ENCODE data around the gene NID2.

The NID2 gene

GRCh38 chr14:52064174-52064573, 4.7 kb downstream of the NID2 start:
- DNase-seq: no peak

DNA sequence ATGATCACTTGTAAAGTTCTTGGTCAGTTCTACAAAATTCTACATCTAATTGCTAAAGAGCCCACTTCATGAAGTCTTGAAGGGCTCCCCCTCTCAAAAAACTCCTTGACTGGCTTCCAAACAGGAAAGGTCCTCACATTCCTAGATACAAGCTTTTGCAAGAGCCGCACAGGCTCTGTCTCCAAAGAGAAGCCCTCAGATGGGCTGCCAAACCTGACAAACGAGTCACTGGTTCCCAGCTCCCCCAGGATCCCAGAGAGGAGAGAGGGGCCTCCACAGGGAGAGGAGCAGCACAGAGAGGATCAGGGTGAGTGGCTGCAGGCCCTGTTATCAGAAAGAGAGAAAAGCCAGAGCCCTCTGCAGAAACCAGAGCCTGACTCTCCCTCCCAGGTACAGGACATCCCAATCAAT, 5.8 kb downstream of the NID2 start:
- H3K4me3 ChIP-seq (ENCODE audit: low read depth, low read length): no peak overlapping the region
- no peak for DNase-seq
- H3K27ac ChIP-seq: no peak overlapping the region
- TF ChIP-seq, protein P1, sequence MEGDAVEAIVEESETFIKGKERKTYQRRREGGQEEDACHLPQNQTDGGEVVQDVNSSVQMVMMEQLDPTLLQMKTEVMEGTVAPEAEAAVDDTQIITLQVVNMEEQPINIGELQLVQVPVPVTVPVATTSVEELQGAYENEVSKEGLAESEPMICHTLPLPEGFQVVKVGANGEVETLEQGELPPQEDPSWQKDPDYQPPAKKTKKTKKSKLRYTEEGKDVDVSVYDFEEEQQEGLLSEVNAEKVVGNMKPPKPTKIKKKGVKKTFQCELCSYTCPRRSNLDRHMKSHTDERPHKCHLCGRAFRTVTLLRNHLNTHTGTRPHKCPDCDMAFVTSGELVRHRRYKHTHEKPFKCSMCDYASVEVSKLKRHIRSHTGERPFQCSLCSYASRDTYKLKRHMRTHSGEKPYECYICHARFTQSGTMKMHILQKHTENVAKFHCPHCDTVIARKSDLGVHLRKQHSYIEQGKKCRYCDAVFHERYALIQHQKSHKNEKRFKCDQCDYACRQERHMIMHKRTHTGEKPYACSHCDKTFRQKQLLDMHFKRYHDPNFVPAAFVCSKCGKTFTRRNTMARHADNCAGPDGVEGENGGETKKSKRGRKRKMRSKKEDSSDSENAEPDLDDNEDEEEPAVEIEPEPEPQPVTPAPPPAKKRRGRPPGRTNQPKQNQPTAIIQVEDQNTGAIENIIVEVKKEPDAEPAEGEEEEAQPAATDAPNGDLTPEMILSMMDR (IDR thresholded peaks at IDR 0.05; ENCODE audit: low read depth, low read length): no peak
- H3K27me3 ChIP-seq (ENCODE audit: insufficient read depth, low read depth, severe bottlenecking): peaks cover 6% of the 10 kb centered on the region
- H3K36me3 ChIP-seq: no peaks in the 10 kb centered on the region
- no peaks in the 10 kb centered on the region for H3K9me3 ChIP-seq (ENCODE audit: severe bottlenecking)

More at GRCh38 chr14:52064174-52064573, 4.7 kb downstream of the NID2 start:
- Histone ChIP-seq H3K9me3 (ENCODE audit: severe bottlenecking) (no peaks in the 10 kb centered on the region), H3K27me3 (ENCODE audit: insufficient read depth, low read depth, severe bottlenecking) (peaks cover 17% of the 10 kb centered on the region), H3K27ac (no peak overlapping the region), H3K4me3 (ENCODE audit: low read depth, low read length) (no peak overlapping the region), H3K36me3 (no peaks in the 10 kb centered on the region)
- TF ChIP-seq, protein P1 (IDR thresholded peaks at IDR 0.05; ENCODE audit: low read depth, low read length): no peak

GRCh38 chr14:52061890-52062289, 7.0 kb downstream of the NID2 start:
- Histone ChIP-seq H3K4me3 (ENCODE audit: low read depth, low read length) (no peak overlapping the region), H3K27me3 (ENCODE audit: insufficient read depth, low read depth, severe bottlenecking) (no peaks in the 10 kb centered on the region), H3K27ac (no peak overlapping the region), H3K36me3 (no peaks in the 10 kb centered on the region), H3K9me3 (ENCODE audit: severe bottlenecking) (no peaks in the 10 kb centered on the region)
- TF ChIP-seq, protein P1 (IDR thresholded peaks at IDR 0.05; ENCODE audit: low read depth, low read length): no peak
- no peak for DNase-seq

DNA sequence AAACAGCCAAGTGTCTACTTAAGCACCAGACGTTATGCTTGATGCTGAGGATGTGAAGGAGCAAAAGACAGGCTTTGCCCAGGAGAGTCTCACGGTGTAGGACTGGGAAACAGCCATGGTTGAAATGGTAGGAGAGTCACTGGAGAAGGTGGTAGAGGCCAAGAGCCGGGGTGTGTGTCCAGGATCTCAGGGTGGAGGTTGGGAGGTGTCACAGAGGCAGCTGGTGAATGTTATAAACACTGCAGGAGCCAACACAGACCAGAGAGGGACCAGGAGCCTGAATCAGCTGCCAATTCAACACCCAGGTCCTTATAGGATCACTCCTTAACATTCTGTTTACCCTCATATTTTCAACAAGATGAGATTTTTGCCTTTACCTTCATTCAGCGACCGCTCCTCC, 7.5 kb downstream of the NID2 start:
- no peak for DNase-seq
- H3K36me3 ChIP-seq: no peaks in the 10 kb centered on the region
- no peak overlapping the region for H3K27ac ChIP-seq
- H3K9me3 ChIP-seq (ENCODE audit: severe bottlenecking): no peaks in the 10 kb centered on the region
- no peaks in the 10 kb centered on the region for H3K27me3 ChIP-seq (ENCODE audit: insufficient read depth, low read depth, severe bottlenecking)
- no peak overlapping the region for H3K4me3 ChIP-seq (ENCODE audit: low read depth, low read length)
- TF ChIP-seq, protein P1 (IDR thresholded peaks at IDR 0.05; ENCODE audit: low read depth, low read length): no peak

GRCh38 chr14:52060080-52060479, 8.8 kb downstream of the NID2 start:
- Histone ChIP-seq H3K27ac (no peak overlapping the region), H3K4me3 (ENCODE audit: low read depth, low read length) (no peak overlapping the region), H3K9me3 (ENCODE audit: severe bottlenecking) (no peaks in the 10 kb centered on the region), H3K36me3 (no peaks in the 10 kb centered on the region), H3K27me3 (ENCODE audit: insufficient read depth, low read depth, severe bottlenecking) (no peaks in the 10 kb centered on the region)
- DNase-seq: no peak
- TF ChIP-seq, protein P1 (IDR thresholded peaks at IDR 0.05; ENCODE audit: low read depth, low read length): no peak

GRCh38 chr14:52059649-52060048, 9.2 kb downstream of the NID2 start:
- Histone ChIP-seq H3K36me3 (no peaks in the 10 kb centered on the region), H3K27me3 (ENCODE audit: insufficient read depth, low read depth, severe bottlenecking) (no peaks in the 10 kb centered on the region), H3K9me3 (ENCODE audit: severe bottlenecking) (no peaks in the 10 kb centered on the region), H3K27ac (no peak overlapping the region), H3K4me3 (ENCODE audit: low read depth, low read length) (no peak overlapping the region)
- no peak for DNase-seq
- TF ChIP-seq, protein P1 (IDR thresholded peaks at IDR 0.05; ENCODE audit: low read depth, low read length): no peak

Data from WERI-Rb-1 (cell line).